Superior temporal gyrus (tissue), 1 donor: ENCODE measurements around the gene TIMD4.
"Not testable (repeated sequence)": the region's sequence is repeated elsewhere in the genome, so short reads cannot be mapped to it uniquely, and the experiment has no call there.

Experiments
- DNase-seq: peaks from one replicate; pipeline ENCODE4 v3.0.0-alpha.2; 2016; ENCODE audit errors: extremely low spot score

The TIMD4 gene

GRCh38 chr5:156963125-156963524 is at the start of gene TIMD4:
Gene TIMD4 (minus strand): TSS chr5:156963226. CDS start chr5:156963198, 28 bp downstream.
- no peak for DNase-seq

- no peak for DNase-seq
Observed at GRCh38 chr5:157006262-157006661, 43.2 kb upstream of the TIMD4 start.

- no peak for DNase-seq
Observed at GRCh38 chr5:157004893-157005551, 42.0 kb upstream of the TIMD4 start.

GRCh38 chr5:156991714-156992113 is 28.7 kb upstream of the TIMD4 start:
- DNase-seq: no peak

GRCh38 chr5:156984064-156984463 is 21.0 kb upstream of the TIMD4 start:
- no peak for DNase-seq

- DNase-seq: no peak
Observed at GRCh38 chr5:156981481-156981880, 18.5 kb upstream of the TIMD4 start.

- no peak for DNase-seq
Observed at GRCh38 chr5:156974328-156974727, 11.3 kb upstream of the TIMD4 start.

GRCh38 chr5:156971848-156972525 is 9.0 kb upstream of the TIMD4 start:
- DNase-seq: no peak

- DNase-seq: no peak
Observed at GRCh38 chr5:156971415-156971814, 8.4 kb upstream of the TIMD4 start.

GRCh38 chr5:156967386-156967785 is 4.4 kb upstream of the TIMD4 start:
- DNase-seq: not testable (repeated sequence)

- no peak for DNase-seq
Observed at GRCh38 chr5:156956321-156956720, 6.7 kb downstream of the TIMD4 start.

GRCh38 chr5:156951359-156951758 is 11.7 kb downstream of the TIMD4 start:
- DNase-seq: no peak

GRCh38 chr5:156950716-156951115 is 12.3 kb downstream of the TIMD4 start:
- no peak for DNase-seq

- no peak for DNase-seq
Observed at GRCh38 chr5:156949424-156949823, 13.6 kb downstream of the TIMD4 start.

- DNase-seq: no peak
Observed at GRCh38 chr5:156947925-156948324, 15.1 kb downstream of the TIMD4 start.

- no peak for DNase-seq
Observed at GRCh38 chr5:156942064-156942463, 21.0 kb downstream of the TIMD4 start.

GRCh38 chr5:156940462-156940861 is 22.6 kb downstream of the TIMD4 start:
- DNase-seq: not testable (repeated sequence)

GRCh38 chr5:156936972-156937371 is 26.1 kb downstream of the TIMD4 start:
- DNase-seq: no peak

- peak; percentile 72 for DNase-seq
Observed at GRCh38 chr5:156934450-156935211, 28.4 kb downstream of the TIMD4 start.

GRCh38 chr5:156929366-156929948 is 33.6 kb downstream of the TIMD4 start:
- DNase-seq: no peak

- no peak for DNase-seq
Observed at GRCh38 chr5:156927545-156927944, 35.5 kb downstream of the TIMD4 start.

- DNase-seq: not testable (repeated sequence)
Observed at GRCh38 chr5:156925767-156926166, 37.3 kb downstream of the TIMD4 start.
